Stimulated activated CD8-positive, alpha-beta memory T cell treated with anti-CD3 and anti-CD28 coated beads, Interleukin-4, amount 100 ng/mL, for 48 hours (primary cell): ENCODE measurements around the gene LVRN.
"Not testable (repeated sequence)": the region's sequence is repeated elsewhere in the genome, so short reads cannot be mapped to it uniquely, and the experiment has no call there.

ENCODE experiments used
- DNase-seq: peaks from one replicate; pipeline ENCODE4 v3.0.0-alpha.2; 2020

Gene LVRN

GRCh38 chr5:115962239-115962564, at the start of gene LVRN:
Gene LVRN (plus strand): TSS chr5:115962475. CDS start chr5:115962618, 143 bp downstream.
- no peak for DNase-seq

- DNase-seq, result not testable (repeated sequence)
Measured at GRCh38 chr5:115913623-115914400, 48.5 kb upstream of the LVRN start.

- no peak for DNase-seq
Measured at GRCh38 chr5:115920171-115920725, 42.0 kb upstream of the LVRN start.

GRCh38 chr5:115928578-115929407, 33.5 kb upstream of the LVRN start:
- DNase-seq, result not testable (repeated sequence)

GRCh38 chr5:115930171-115930570, 32.1 kb upstream of the LVRN start:
- DNase-seq, result not testable (repeated sequence)

- DNase-seq, result no peak
Measured at GRCh38 chr5:115930630-115931337, 31.5 kb upstream of the LVRN start.

- no peak for DNase-seq
Measured at GRCh38 chr5:115932991-115933390, 29.3 kb upstream of the LVRN start.

GRCh38 chr5:115934388-115934974, 27.8 kb upstream of the LVRN start:
- DNase-seq, result no peak

- DNase-seq, result no peak
Measured at GRCh38 chr5:115936031-115936430, 26.2 kb upstream of the LVRN start.

GRCh38 chr5:115939059-115939458, 23.2 kb upstream of the LVRN start:
- no peak for DNase-seq

GRCh38 chr5:115940080-115940810, 22.0 kb upstream of the LVRN start:
- no peak for DNase-seq

GRCh38 chr5:115941051-115941675, 21.1 kb upstream of the LVRN start:
- no peak for DNase-seq

- no peak for DNase-seq
Measured at GRCh38 chr5:115944501-115944900, 17.8 kb upstream of the LVRN start.

- no peak for DNase-seq
Measured at GRCh38 chr5:115946655-115947054, 15.6 kb upstream of the LVRN start.

- DNase-seq, result no peak
Measured at GRCh38 chr5:115947260-115947659, 15.0 kb upstream of the LVRN start.

- no peak for DNase-seq
Measured at GRCh38 chr5:115948091-115948534, 14.2 kb upstream of the LVRN start.

- no peak for DNase-seq
Measured at GRCh38 chr5:115949096-115949495, 13.2 kb upstream of the LVRN start.

- DNase-seq, result no peak
Measured at GRCh38 chr5:115952588-115952987, 9.7 kb upstream of the LVRN start.

- no peak for DNase-seq
Measured at GRCh38 chr5:115954144-115954543, 8.1 kb upstream of the LVRN start.

GRCh38 chr5:115956957-115957356, 5.3 kb upstream of the LVRN start:
- no peak for DNase-seq
